GM21515 (cell line): Measurements from ENCODE around the gene ACTL10.
"Not testable (repeated sequence)": the region's sequence is repeated elsewhere in the genome, so short reads cannot be mapped to it uniquely, and the experiment has no call there.

ENCODE experiments used
- ATAC-seq: cut with Tn5 transposase; IDR thresholded peaks from one replicate; pipeline ENCODE4 v1.9.1; 2021; ENCODE audit not compliant: unreplicated experiment

Gene ACTL10

GRCh38 chr20:33666293-33667244 is at the start of gene ACTL10:
Gene ACTL10 (plus strand): TSS chr20:33666943. CDS start chr20:33667498, 555 bp downstream.
- ATAC-seq = peak; percentile 60

- ATAC-seq = no peak
Measured at GRCh38 chr20:33621717-33622400, 44.9 kb upstream of the ACTL10 start.

GRCh38 chr20:33622705-33623365 is 43.9 kb upstream of the ACTL10 start:
- ATAC-seq = no peak

GRCh38 chr20:33624399-33624798 is 42.3 kb upstream of the ACTL10 start:
- ATAC-seq = no peak

GRCh38 chr20:33626190-33626589 is 40.6 kb upstream of the ACTL10 start:
- no peak for ATAC-seq

- no peak for ATAC-seq
Measured at GRCh38 chr20:33627577-33628216, 39.0 kb upstream of the ACTL10 start.

GRCh38 chr20:33629533-33629932 is 37.2 kb upstream of the ACTL10 start:
- ATAC-seq = no peak

GRCh38 chr20:33629979-33630378 is 36.8 kb upstream of the ACTL10 start:
- no peak for ATAC-seq

- ATAC-seq = no peak
Measured at GRCh38 chr20:33630507-33630906, 36.2 kb upstream of the ACTL10 start.

GRCh38 chr20:33631910-33632309 is 34.8 kb upstream of the ACTL10 start:
- not testable (repeated sequence) for ATAC-seq

GRCh38 chr20:33635341-33635740 is 31.4 kb upstream of the ACTL10 start:
- ATAC-seq = no peak

GRCh38 chr20:33636776-33637175 is 30.0 kb upstream of the ACTL10 start:
- no peak for ATAC-seq

- no peak for ATAC-seq
Measured at GRCh38 chr20:33640287-33640686, 26.5 kb upstream of the ACTL10 start.

GRCh38 chr20:33644313-33645071 is 22.3 kb upstream of the ACTL10 start:
- ATAC-seq = no peak

- ATAC-seq = no peak
Measured at GRCh38 chr20:33645072-33645358, 21.7 kb upstream of the ACTL10 start.

- ATAC-seq = no peak
Measured at GRCh38 chr20:33645396-33645795, 21.3 kb upstream of the ACTL10 start.

- ATAC-seq = no peak
Measured at GRCh38 chr20:33646191-33646590, 20.6 kb upstream of the ACTL10 start.

- not testable (repeated sequence) for ATAC-seq
Measured at GRCh38 chr20:33646959-33647602, 19.7 kb upstream of the ACTL10 start.

- no peak for ATAC-seq
Measured at GRCh38 chr20:33647603-33648395, 18.9 kb upstream of the ACTL10 start.
